ENCODE data around the gene XRCC1.
"Not testable (repeated sequence)": the region's sequence is repeated elsewhere in the genome, so short reads cannot be mapped to it uniquely, and the experiment has no call there.

Gene XRCC1

DNA sequence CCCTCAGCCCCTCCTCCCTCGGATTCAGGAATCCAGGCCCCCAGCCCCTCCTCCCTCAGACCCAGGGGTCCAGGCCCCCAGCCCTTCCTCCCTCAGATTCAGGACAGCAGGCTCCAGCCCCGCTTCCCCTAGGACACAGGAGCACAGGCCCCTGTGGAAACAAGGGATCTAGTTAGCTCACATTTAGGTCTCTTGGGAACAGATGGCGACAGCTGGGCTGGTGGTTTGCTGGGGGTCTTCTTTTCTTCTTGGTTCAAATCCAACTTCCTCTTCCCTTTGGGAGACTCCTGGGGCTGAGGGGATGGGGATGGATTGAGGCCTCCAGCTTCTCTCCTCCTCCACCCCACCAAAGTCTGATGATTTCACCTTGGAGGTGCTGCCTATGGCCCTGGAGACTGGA is 22.7 kb downstream of the XRCC1 start:
- H3K9ac ChIP-seq (ENCODE audit: low read depth, low read length) = no peak overlapping the region
- H3K4me1 ChIP-seq (ENCODE audit: insufficient read depth, low read length) = no peaks in the 10 kb centered on the region
- no peaks in the 10 kb centered on the region for H3K9me3 ChIP-seq (ENCODE audit: control insufficient read depth, insufficient read depth, low read length)
- H3K36me3 ChIP-seq (ENCODE audit: insufficient read depth, low read length) = peaks cover 7% of the 10 kb centered on the region

- Histone ChIP-seq H3K4me1 (ENCODE audit: insufficient read depth, low read length) (no peaks in the 10 kb centered on the region), H3K9ac (ENCODE audit: low read depth, low read length) (no peak overlapping the region), H3K36me3 (ENCODE audit: insufficient read depth, low read length) (peaks cover 7% of the 10 kb centered on the region), H3K9me3 (ENCODE audit: control insufficient read depth, insufficient read depth, low read length) (no peaks in the 10 kb centered on the region)
These were observed 23.2 kb downstream of the XRCC1 start for GRCh38 chr19:43552198-43552450.

- H3K9me3 ChIP-seq (ENCODE audit: control insufficient read depth, insufficient read depth, low read length) = no peaks in the 10 kb centered on the region
- no peaks in the 10 kb centered on the region for H3K4me1 ChIP-seq (ENCODE audit: insufficient read depth, low read length)
- H3K36me3 ChIP-seq (ENCODE audit: insufficient read depth, low read length) = peaks cover 7% of the 10 kb centered on the region
- H3K9ac ChIP-seq (ENCODE audit: low read depth, low read length) = no peak overlapping the region
These were observed 23.7 kb downstream of the XRCC1 start for GRCh38 chr19:43551399-43552197.

- Histone ChIP-seq H3K9me3 (ENCODE audit: control insufficient read depth, insufficient read depth, low read length) (no peaks in the 10 kb centered on the region), H3K36me3 (ENCODE audit: insufficient read depth, low read length) (peaks cover 7% of the 10 kb centered on the region), H3K4me1 (ENCODE audit: insufficient read depth, low read length) (no peaks in the 10 kb centered on the region), H3K9ac (ENCODE audit: low read depth, low read length) (no peak overlapping the region)
These were observed 26.6 kb downstream of the XRCC1 start for GRCh38 chr19:43548706-43549105.

- not testable (repeated sequence) for H3K9me3 ChIP-seq (ENCODE audit: control insufficient read depth, insufficient read depth, low read length); H3K9ac ChIP-seq (ENCODE audit: low read depth, low read length); H3K36me3 ChIP-seq (ENCODE audit: insufficient read depth, low read length); H3K4me1 ChIP-seq (ENCODE audit: insufficient read depth, low read length)
These were observed 27.4 kb downstream of the XRCC1 start for GRCh38 chr19:43547926-43548325.

DNA sequence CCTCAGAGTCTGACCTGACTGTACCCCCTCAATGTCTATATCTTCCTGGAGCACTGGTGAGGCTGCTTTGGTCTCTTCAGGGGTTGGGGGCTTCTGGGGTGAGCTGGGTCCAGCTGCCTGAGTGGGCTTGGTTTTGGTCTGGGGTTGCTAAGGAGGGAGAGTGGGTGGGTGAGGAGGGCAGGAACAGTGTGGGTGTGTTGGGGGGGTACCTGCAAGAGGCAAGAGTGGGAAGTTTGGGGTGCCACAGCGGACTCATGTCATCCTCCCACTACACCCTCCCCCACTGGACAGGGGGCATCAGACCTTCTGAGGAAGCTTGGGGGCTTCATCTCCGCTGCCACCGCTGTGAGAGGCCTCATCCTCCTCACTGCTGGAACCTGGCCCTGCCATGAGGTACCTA is 28.7 kb downstream of the XRCC1 start:
- Histone ChIP-seq H3K4me1 (ENCODE audit: insufficient read depth, low read length) (no peaks in the 10 kb centered on the region), H3K36me3 (ENCODE audit: insufficient read depth, low read length) (peaks cover 7% of the 10 kb centered on the region), H3K9ac (ENCODE audit: low read depth, low read length) (no peak overlapping the region), H3K9me3 (ENCODE audit: control insufficient read depth, insufficient read depth, low read length) (no peaks in the 10 kb centered on the region)

DNA sequence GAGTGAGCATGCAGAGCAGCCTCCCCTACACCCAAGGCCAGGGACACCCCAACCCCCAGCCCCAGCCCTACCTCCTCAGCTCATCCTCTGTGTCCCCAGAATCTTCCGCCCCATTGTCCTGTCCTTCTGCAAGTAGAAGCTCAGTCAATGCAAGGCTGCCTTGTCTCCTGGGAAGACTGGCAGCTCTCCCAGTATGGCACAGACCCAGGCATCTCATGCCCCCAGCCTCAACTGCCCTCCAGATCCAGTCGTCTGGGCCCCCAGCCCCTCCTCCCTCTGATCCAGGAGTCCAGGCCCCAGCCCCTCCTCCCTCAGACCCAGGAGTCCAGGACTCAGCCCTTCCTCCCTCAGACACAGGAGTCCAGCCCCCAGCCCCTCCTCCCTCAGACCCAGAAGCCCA is 29.3 kb downstream of the XRCC1 start:
- Histone ChIP-seq H3K4me1 (ENCODE audit: insufficient read depth, low read length) (no peaks in the 10 kb centered on the region), H3K9me3 (ENCODE audit: control insufficient read depth, insufficient read depth, low read length) (no peaks in the 10 kb centered on the region), H3K36me3 (ENCODE audit: insufficient read depth, low read length) (peaks cover 7% of the 10 kb centered on the region), H3K9ac (ENCODE audit: low read depth, low read length) (no peak overlapping the region)

DNA sequence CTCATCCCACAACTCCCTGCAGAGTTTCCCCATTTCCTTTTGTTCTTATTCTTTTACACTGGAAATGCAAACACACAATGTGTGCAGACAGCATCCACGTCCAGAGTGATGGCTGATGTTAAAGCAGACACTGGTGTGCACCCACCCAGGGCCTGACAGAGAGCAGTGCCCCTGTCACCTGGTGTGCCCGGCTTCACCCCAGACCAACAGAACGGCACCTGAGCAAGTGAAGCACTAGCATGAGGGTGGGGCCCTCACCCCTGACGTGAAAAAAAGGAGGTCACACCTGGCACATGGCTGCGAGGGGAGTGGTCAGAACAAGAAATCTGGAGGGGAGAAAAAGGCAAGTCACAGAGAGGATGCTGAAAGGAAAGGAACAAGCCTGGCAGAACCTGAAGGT is 30.1 kb downstream of the XRCC1 start:
- Histone ChIP-seq H3K4me1 (ENCODE audit: insufficient read depth, low read length) (no peaks in the 10 kb centered on the region), H3K9me3 (ENCODE audit: control insufficient read depth, insufficient read depth, low read length) (no peaks in the 10 kb centered on the region), H3K36me3 (ENCODE audit: insufficient read depth, low read length) (peaks cover 10% of the 10 kb centered on the region), H3K9ac (ENCODE audit: low read depth, low read length) (no peak overlapping the region)

DNA sequence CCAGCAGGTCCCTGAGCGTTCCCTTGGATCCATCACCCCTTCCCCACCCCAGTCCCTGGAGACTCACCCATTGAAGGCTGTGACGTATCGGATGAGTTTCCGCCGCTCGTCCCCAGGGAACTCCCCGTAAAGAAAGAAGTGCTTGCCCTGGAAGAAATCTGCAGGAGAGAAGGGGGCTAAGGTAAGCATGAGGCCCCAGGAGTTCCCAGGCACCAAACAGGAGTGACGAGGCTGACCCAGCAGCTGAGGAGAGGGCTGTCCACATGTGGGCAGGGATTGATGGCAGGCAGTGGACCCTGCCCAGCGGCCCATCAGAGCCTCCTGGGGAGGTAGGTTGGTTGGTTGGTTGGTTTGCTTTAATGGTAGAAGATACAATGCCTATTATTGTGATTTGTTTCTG is 31.2 kb downstream of the XRCC1 start:
- H3K4me1 ChIP-seq (ENCODE audit: insufficient read depth, low read length) = no peaks in the 10 kb centered on the region
- H3K9me3 ChIP-seq (ENCODE audit: control insufficient read depth, insufficient read depth, low read length) = peaks cover 4% of the 10 kb centered on the region
- peaks cover 10% of the 10 kb centered on the region for H3K36me3 ChIP-seq (ENCODE audit: insufficient read depth, low read length)
- H3K9ac ChIP-seq (ENCODE audit: low read depth, low read length) = no peak overlapping the region

DNA sequence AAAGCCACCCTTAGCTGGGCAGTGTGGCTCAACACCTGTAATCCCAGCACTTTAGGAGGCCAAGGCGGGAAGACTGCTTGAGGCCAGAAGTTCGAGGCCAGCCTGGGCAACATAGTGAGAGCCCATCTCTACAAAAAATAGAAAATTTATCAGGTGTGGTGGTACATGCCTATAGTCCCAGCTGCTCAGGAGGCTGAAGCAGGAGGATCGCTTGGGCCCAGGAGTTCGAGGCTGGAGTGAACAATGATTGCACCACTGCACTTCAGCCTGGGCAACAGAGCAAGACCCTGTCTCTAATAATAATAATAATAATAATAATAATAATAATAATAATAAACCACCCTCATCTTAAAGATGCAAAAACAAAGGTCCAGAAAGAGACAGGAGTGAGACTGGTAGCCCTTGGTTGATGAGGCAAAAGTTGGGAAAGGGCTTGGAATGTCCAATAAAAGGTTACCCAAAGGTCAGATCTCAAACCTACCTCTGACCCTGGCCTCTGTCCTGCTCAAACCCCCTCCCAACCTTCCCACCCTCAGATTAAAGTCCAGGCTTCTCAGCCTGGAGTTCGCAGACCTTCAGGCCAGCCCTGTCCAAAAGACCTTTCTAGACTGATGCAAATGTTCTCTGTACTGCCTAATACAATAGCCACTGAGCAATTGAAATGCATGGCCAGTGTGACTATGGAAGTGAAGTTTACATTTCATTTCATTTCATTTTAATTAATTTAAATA is 33.2 kb downstream of the XRCC1 start:
- Histone ChIP-seq H3K9me3 (ENCODE audit: control insufficient read depth, insufficient read depth, low read length) (peaks cover 6% of the 10 kb centered on the region), H3K36me3 (ENCODE audit: insufficient read depth, low read length) (peaks cover 12% of the 10 kb centered on the region), H3K9ac (ENCODE audit: low read depth, low read length) (no peak overlapping the region), H3K4me1 (ENCODE audit: insufficient read depth, low read length) (no peaks in the 10 kb centered on the region)

DNA sequence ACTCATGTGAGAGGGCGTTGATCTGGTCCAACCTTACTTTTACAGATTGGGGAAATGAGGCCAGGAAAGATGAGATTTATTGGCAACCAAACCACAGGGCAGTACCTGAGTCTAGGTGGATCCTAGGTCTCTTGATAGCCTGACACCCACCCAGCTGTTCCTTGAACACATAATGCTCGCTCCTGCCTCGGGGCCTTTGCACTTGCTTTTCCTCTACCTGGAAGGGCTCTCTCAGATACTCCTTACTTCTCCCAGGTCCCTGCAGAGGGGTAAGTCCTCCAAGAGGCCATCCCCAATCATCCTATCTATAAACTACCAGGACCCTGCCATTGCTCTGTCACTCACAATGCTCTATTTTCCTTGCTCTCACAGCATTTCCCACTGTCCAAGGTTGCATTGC is 34.9 kb downstream of the XRCC1 start:
- H3K4me1 ChIP-seq (ENCODE audit: insufficient read depth, low read length) = peaks cover 6% of the 10 kb centered on the region; the same call in 1 of the 2 replicates
- no peak overlapping the region for H3K9ac ChIP-seq (ENCODE audit: low read depth, low read length)
- peaks cover 12% of the 10 kb centered on the region for H3K36me3 ChIP-seq (ENCODE audit: insufficient read depth, low read length)
- peaks cover 6% of the 10 kb centered on the region for H3K9me3 ChIP-seq (ENCODE audit: control insufficient read depth, insufficient read depth, low read length)

- H3K36me3 ChIP-seq (ENCODE audit: insufficient read depth, low read length) = peaks cover 12% of the 10 kb centered on the region
- H3K9ac ChIP-seq (ENCODE audit: low read depth, low read length) = no peak overlapping the region
- peaks cover 6% of the 10 kb centered on the region for H3K9me3 ChIP-seq (ENCODE audit: control insufficient read depth, insufficient read depth, low read length)
- peaks cover 6% of the 10 kb centered on the region; the same call in 1 of the 2 replicates for H3K4me1 ChIP-seq (ENCODE audit: insufficient read depth, low read length)
These were observed 36.4 kb downstream of the XRCC1 start for GRCh38 chr19:43538922-43539321.

GRCh38 chr19:43534816-43535761 is 40.2 kb downstream of the XRCC1 start:
- H3K36me3 ChIP-seq (ENCODE audit: insufficient read depth, low read length) = peaks cover 7% of the 10 kb centered on the region
- peaks cover 6% of the 10 kb centered on the region for H3K9me3 ChIP-seq (ENCODE audit: control insufficient read depth, insufficient read depth, low read length)
- peaks cover 6% of the 10 kb centered on the region; the same call in 1 of the 2 replicates for H3K4me1 ChIP-seq (ENCODE audit: insufficient read depth, low read length)
- no peak overlapping the region; the same call in 1 of the 2 replicates for H3K9ac ChIP-seq (ENCODE audit: low read depth, low read length)

DNA sequence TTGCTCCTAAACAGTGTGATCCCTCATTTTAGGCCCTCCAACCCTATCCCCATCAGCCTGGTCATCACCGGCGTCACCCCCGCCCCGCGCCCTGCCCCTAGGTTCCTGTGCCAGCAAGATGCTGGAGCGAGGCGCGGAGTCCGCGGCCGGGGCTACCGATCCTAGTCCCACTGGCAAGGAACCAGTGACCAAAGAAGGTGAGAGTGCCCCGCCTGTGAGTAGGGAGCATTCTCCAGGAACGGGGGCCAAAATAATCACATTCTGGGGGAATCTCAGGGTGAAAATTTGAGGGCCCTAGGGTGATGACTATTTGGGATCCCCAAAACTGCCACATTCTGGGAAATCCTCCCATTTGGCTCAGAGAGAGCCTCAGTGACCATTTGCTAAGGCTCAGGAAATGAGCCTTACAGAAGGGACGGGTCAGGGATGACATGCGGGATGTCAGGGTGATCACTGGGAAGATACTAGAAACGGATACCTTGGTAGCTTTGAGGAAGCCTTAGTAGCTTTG is 41.0 kb downstream of the XRCC1 start:
- Histone ChIP-seq H3K9ac (ENCODE audit: low read depth, low read length) (peak overlapping the region; percentile 69; the same call in 1 of the 2 replicates), H3K9me3 (ENCODE audit: control insufficient read depth, insufficient read depth, low read length) (peaks cover 5% of the 10 kb centered on the region)

More for the DNA sequence above, 41.0 kb downstream of the XRCC1 start:
- Histone ChIP-seq H3K4me1 (ENCODE audit: insufficient read depth, low read length) (peaks cover 6% of the 10 kb centered on the region), H3K36me3 (ENCODE audit: insufficient read depth, low read length) (peaks cover 6% of the 10 kb centered on the region)

All from ES-I3 (cell line).